Left renal pelvis (tissue), 4 donors: ENCODE data around the gene MC1R. TPM values are rescaled to one million over a fixed set of nuclear protein-coding genes. Genes with fewer than 3 reads are reported as not detected.
"Not testable (repeated sequence)": the region's sequence is repeated elsewhere in the genome, so short reads cannot be mapped to it uniquely, and the experiment has no call there.

Experiments used
- DNase-seq, 4 donors: peaks; one replicate each; pipeline ENCODE4 v3.0.0-alpha.2; 2013; ENCODE audit warnings: low read depth in 4 of 4, low spot score in 3 of 4
- polyA plus RNA-seq, 4 donors: library from polyadenylated mRNA; unstranded; fragments of 120-200 nt; gene quantifications; one replicate each; pipeline ENCODE4 v1.2.1, GENCODE V29; 2013; ENCODE audit not compliant: insufficient read length in 4 of 4

Gene MC1R
- polyA plus RNA-seq, 4 donors: 2.2 to 8.6 (median 3.0) TPM

DNA sequence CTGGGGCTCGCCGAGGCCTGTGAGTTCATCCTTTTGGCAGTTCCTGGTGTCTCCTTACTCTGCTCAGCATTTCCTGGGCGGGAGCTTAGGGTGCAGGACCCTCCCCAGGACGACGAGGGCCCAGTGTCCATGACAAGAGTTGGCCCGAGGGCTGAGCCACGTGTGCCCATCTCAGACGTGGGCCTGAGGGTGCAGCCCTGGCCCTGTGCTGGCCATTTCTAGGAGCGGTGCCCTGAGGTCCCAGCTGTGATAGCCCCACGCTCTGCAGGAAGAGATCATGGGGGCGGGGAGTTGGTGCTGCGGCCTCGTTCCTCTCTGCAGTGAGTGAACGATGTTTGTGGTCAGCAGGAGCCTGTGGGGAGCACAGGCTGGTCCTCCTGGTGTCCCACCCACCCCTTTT lies 6.0 kb upstream of the MC1R start:
- DNase-seq: no peak

DNA sequence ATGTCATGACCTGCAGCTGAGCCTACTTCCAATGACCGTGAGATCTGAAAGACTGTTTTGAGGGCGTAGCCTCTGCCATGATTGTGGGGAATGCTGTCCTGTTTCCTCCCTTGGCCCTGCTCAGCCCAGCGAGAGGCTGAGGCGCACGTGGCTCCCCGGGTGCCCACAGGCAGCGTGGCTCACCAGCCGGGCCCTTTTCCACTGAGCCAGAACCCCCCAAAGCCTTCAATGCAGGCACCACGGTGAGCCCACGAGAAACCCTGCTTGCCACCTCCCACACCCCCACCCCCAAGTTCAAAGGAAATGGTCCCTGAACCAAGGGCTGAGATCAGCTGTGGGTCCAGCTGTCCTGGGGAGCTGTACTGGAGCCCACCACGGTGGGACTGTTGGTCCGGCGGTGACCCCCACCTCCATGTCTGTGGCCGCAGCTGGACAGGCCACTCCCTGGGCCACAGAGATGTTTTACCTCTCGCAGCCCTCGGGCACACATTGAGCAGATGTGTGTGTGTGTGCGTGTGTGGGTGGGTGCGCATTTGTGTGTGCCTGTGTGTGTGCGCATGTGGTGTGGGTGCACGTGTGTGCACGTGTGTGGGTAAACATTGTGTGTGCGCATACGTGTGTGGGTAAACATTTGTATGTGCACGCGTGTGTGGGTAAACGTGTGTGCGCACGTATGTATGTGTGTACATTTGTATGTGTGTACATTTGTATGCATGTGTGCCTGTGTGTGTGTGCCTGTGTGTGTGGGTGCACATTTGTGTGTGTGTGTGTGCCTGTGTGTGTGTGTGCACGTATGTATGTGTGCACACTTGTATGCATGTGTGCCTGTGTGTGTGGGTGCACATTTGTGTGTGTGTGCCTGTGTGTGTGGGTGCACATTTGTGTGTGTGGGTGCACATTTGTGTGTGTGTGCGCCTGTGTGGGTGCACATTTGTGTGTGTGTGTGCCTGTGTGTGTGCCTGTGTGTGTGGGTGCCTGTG lies 5.0 kb upstream of the MC1R start:
- DNase-seq: no peak

DNA sequence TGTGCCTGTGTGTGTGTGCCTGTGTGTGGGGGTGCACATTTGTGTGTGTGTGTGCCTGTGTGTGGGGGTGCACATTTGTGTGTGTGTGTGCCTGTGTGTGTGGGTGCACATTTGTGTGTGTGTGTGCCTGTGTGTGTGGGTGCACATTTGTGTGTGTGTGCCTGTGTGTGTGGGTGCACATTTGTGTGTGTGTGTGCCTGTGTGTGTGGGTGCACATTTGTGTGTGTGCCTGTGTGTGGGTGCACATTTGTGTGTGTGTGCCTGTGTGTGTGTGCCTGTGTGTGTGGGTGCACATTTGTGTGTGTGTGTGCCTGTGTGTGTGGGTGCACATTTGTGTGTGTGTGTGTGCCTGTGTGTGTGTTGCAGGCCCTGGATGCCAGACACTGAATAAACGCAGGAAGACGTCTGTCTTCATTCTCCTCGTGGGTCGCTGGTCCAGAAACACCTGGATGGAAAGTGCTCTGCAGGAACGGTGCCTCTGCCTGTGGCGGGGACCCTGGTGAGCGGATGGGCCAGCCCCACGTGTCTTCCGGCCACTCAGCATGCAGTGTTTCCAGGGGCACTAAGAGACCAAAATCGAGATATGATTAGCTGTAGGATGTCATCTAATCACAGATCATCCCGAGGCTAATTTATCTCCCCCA lies 3.9 kb upstream of the MC1R start:
- DNase-seq: not testable (repeated sequence)

DNA sequence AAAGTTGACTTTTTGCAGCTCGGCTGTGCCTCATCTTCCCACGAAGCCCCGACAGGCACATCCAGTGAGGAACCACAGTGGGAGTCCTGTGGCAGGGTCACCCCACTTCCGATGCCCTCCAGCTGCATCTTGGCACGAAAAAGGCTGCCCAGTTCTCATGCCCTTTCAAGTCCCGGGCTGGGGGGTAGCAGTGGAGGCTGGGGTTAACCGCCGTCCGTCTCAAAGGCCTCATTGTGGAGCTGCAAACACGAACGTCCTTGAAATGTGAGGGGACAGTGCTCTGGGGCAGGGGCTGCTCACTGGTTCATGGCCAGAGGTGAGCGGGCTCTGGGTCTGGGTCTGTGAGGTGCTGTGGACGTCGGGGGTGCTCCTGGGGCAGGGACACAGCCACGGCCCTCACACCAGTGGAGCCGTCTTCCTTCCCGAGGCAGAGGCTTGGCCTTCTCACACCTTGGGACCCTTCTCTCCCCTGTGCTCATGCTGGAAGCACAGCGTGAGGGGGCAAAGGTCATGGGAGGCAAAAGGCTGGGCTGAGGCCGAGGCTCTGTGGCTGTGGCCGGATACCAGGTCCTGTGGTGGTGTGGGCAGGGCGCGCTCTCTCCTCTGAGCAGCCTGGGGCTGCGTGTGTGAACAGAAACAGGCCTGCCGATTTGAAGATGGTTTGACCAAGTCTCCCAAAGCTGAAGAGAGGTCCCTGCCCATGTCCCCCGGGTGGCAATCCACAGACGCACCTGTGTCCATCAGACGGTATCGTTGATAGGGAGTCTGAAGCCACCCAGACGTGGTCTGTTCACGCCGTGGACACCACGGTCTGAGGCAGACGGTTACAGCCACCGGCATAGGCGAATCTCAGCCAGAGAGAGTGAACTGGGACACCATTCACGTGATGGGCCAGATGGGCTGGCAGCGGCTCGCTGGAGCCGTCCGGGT lies 3.1 kb upstream of the MC1R start:
- DNase-seq: no peak

GRCh38 chr16:89917773-89918452 lies 749 bp upstream of the MC1R start:
- DNase-seq: no peak

DNA sequence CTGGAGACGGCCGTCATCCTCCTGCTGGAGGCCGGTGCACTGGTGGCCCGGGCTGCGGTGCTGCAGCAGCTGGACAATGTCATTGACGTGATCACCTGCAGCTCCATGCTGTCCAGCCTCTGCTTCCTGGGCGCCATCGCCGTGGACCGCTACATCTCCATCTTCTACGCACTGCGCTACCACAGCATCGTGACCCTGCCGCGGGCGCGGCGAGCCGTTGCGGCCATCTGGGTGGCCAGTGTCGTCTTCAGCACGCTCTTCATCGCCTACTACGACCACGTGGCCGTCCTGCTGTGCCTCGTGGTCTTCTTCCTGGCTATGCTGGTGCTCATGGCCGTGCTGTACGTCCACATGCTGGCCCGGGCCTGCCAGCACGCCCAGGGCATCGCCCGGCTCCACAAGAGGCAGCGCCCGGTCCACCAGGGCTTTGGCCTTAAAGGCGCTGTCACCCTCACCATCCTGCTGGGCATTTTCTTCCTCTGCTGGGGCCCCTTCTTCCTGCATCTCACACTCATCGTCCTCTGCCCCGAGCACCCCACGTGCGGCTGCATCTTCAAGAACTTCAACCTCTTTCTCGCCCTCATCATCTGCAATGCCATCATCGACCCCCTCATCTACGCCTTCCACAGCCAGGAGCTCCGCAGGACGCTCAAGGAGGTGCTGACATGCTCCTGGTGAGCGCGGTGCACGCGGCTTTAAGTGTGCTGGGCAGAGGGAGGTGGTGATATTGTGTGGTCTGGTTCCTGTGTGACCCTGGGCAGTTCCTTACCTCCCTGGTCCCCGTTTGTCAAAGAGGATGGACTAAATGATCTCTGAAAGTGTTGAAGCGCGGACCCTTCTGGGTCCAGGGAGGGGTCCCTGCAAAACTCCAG lies 1.1 kb downstream of the MC1R start:
- no peak for DNase-seq

- no peak for DNase-seq
Observed at GRCh38 chr16:89920723-89921122, 2.1 kb downstream of the MC1R start.

- no peak for DNase-seq
Observed at GRCh38 chr16:89921131-89921701, 2.6 kb downstream of the MC1R start.

DNA sequence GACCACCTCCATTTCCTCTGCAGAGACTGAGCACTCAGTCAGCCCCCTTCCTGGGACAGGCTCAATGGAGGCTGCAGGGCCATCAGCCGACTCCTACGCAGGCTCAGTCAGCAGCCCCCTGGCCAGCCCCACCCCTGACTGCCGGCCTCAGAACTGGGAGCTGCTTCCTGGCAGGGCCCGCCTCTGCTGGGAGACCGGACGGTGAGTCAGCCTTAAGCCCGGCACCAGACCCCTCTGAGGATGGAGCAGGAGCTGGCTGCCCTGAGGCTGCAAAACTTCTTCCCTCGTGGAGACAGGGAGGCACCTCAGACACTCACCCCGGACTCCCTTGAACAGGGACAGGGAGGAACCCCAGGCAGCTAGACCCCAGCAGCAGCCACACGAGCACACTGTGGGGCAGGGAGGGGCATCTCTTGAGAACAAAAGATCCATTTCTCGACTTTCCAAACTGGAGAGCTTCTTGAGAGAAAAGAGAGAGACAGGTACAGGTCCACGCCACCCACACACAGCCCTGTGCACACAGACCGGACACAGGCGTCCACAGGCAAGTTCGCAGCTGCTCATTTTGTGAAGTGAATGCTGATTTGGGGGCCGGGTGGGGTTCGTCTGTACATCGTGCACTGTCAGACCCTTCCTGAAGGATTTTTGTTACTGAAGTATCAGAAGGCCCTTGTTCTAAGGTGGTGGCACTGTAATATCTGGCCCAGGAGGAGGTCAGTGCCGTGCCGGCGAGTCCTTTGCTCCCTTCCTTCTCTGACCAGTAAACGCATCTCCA lies 3.2 kb downstream of the MC1R start:
- DNase-seq: no peak

- DNase-seq: no peak
Observed at GRCh38 chr16:89922477-89922883, 3.8 kb downstream of the MC1R start.

DNA sequence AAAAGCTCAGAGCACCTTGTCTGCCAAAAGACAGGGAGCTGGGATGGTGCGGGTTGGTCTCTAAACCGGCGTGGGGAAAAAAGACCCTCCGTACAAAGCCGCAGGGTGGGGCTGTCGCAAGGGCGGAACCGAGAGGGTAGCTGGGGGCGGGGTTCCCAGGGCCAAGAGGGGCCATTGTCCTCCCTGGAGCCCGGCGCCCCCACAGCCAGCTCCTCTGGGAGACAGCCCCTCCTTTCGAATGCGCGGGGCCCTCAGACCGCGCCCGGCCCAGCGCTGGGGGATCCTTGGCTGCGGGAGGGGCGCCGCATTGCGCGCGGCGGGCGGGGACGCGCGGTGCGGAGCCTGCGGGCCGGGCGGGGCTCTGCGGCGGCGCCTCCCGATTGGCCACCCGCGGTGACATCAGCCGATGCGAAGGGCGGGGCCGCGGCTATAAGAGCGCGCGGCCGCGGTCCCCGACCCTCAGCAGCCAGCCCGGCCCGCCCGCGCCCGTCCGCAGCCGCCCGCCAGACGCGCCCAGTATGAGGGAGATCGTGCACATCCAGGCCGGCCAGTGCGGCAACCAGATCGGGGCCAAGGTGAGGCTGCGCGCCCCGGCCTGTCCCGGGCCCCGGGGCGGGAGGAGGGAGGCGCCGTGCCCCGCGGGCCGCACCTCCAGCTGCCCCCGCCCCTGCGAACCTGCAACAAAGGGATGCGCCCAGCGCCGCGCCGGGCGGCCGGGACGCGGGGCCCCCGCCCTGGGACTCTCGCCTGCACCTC lies 4.4 kb downstream of the MC1R start, which contains the start of gene TUBB3:
TUBB3 (plus strand) TSS at position 459 of the 756 bp plus-strand sequence; CDS start at position 519, 60 bp downstream.
- DNase-seq: no peak

DNA sequence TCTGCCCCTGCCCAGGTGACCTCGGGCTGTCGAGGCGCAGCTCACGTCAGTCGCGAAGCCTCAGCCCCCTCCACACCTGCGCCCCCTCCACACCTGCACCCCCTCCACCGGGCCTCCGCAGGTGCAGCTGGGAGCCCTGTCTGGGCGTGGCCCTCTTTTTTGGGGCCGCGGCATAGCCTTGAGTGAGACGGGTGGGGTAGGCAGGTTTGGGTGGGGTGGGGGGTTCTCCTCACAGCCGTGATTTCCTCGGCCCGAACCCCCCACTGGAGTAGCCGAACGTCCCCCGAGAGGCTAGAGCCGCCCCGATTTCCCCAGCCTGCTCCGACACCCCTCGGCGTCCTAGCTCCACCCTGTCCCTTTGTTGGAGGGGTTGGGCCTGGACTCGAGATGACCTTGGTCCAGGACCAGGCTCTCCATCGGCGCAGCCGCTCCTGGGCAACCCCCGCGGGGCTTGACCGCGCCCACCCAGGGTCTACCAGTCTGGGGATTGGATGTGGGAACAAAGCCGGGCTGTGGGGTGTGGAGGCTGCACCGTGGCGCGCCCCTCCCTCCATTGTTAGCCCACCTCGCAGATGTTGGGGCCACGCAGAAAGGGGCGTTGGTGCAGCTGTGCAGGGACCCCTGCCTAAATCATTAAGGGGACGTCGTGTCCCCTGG lies 5.1 kb downstream of the MC1R start:
- no peak for DNase-seq

GRCh38 chr16:89924297-89924924 lies 5.7 kb downstream of the MC1R start:
- DNase-seq: no peak

DNA sequence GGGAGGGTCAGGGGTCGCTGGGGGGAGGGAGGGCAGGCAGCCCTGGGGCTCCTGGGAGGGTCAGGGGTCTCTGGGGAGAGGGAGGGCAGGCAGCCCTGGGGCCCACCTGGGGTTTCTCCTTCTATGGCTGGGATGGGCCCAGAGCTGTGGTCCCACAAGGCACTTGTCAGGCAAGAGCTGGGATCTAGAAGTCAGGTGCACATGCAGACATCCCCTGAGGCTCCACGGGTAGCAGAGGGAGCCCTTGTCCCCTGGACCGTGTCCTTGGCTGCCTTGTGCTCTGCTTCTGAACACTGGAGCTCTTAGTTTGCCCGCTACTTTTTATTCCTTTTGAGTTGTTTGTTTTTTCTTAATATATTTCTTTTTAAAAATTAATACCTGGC lies 6.3 kb downstream of the MC1R start:
- DNase-seq: no peak

DNA sequence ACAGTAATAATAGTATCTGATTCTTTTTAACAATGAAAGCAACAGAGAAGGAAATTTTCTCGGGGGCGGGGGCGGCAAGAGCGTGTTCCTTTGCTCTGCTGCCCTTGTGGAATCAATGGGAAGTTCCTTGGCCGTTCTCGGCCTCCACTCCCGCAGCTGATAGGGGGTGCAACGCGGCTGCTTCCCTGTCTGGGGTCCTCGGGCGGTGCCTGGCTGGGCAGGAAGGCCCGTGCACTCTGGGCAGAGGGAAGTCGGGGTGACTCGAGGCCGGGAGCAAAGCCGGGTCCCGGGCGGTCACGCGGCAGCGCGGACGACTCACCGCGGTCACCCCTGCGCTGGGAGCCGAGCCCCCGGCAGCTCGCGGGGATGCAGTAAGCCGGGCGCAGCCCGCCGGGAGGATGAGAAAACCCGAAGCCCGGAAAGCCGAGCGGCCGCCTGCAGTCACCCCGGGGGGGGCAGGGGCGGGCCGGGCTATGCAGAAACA lies 7.0 kb downstream of the MC1R start:
- no peak for DNase-seq

- DNase-seq: no peak
Observed at GRCh38 chr16:89931305-89931896, 12.7 kb downstream of the MC1R start.
